Measurements from ENCODE around the gene CRLF1. TPM values are rescaled to one million over a fixed set of nuclear protein-coding genes. Genes with fewer than 3 reads are reported as not detected.
A peak's percentile ranks its signal among the peaks of the same experiment; 100 is the strongest.

The CRLF1 gene
- total RNA-seq, 6 experiments from 2014 or later = 0.27 to 2.9 (median 1.2) TPM; not detected in 3

GRCh38 chr19:18588611-18589379, 17.8 kb downstream of the CRLF1 start, which contains the start of gene REX1BD:
REX1BD (plus strand) TSS chr19:18588798; CDS start chr19:18588802, 4 bp downstream.
- ATAC-seq = peak; percentile 84 to 91 (median 87)
- TF ChIP-seq POLR2A (IDR thresholded peaks at IDR 0.05) (peak; percentile 61), CTCF (IDR thresholded peaks at IDR 0.05) (peak; percentile 88 to 95 (median 90))
- peak within 1 kb of the TSS; percentile 52 to 78 (median 65) for H3K27ac ChIP-seq
- H3K4me1 ChIP-seq = peaks cover 0 to 8% (median 4%) of the 10 kb centered on the region in 4 donors
- peak; percentile 83 to 87 (median 87) for DNase-seq
- 2% methylated on average over 11 of the region's 72 CpGs for WGBS (ENCODE audit: insufficient coverage, low coverage, low lambda C conversion rate, missing lambda C conversion rate)
- no peaks in the 10 kb centered on the region for H3K9me3 ChIP-seq
- peaks cover 0 to 9% (median 2%) of the 10 kb centered on the region in 4 donors for H3K36me3 ChIP-seq
- H3K4me3 ChIP-seq = peak within 1 kb of the TSS; percentile 77 to 92 (median 86)
- intact Hi-C loops (cut with DNase I) = no loop called here
- H3K27me3 ChIP-seq = no peaks in the 10 kb centered on the region

GRCh38 chr19:18587962-18588610, 18.5 kb downstream of the CRLF1 start:
- no peaks in the 10 kb centered on the region for H3K27me3 ChIP-seq
- 35% methylated on average over 9 of the region's 16 CpGs for WGBS (ENCODE audit: insufficient coverage, low coverage, low lambda C conversion rate, missing lambda C conversion rate)
- no peak for ATAC-seq
- no peak for DNase-seq
- TF ChIP-seq POLR2A (IDR thresholded peaks at IDR 0.05) (no peak), CTCF (IDR thresholded peaks at IDR 0.05) (no peak)
- H3K36me3 ChIP-seq = peaks cover 0 to 9% (median 2%) of the 10 kb centered on the region in 4 donors
- intact Hi-C loops (cut with DNase I) = no loop called here
- no peaks in the 10 kb centered on the region for H3K9me3 ChIP-seq
- peaks cover 0 to 8% (median 4%) of the 10 kb centered on the region in 4 donors for H3K4me1 ChIP-seq
- peak overlapping the region; percentile 52 to 78 (median 65) for H3K27ac ChIP-seq
- peak overlapping the region; percentile 77 to 92 (median 86) for H3K4me3 ChIP-seq

- no peak overlapping the region for H3K27ac ChIP-seq
- DNase-seq (no peak), ATAC-seq (no peak)
- TF ChIP-seq POLR2A (IDR thresholded peaks at IDR 0.05) (no peak), CTCF (IDR thresholded peaks at IDR 0.05) (no peak)
- H3K36me3 ChIP-seq = peaks cover 0 to 9% (median 2%) of the 10 kb centered on the region in 4 donors
- peaks cover 0 to 8% (median 4%) of the 10 kb centered on the region in 4 donors for H3K4me1 ChIP-seq
- 87% methylated on average over 7 of the region's 12 CpGs for WGBS (ENCODE audit: insufficient coverage, low coverage, low lambda C conversion rate, missing lambda C conversion rate)
- H3K4me3 ChIP-seq = no peak overlapping the region
- H3K9me3 ChIP-seq = no peaks in the 10 kb centered on the region
- no peaks in the 10 kb centered on the region for H3K27me3 ChIP-seq
- intact Hi-C loops (cut with DNase I) = no loop called here
Observed at GRCh38 chr19:18587561-18587960, 19.0 kb downstream of the CRLF1 start.

GRCh38 chr19:18586306-18586705, 20.3 kb downstream of the CRLF1 start:
- DNase-seq (no peak), ATAC-seq (no peak)
- H3K9me3 ChIP-seq = no peaks in the 10 kb centered on the region
- peaks cover 0 to 8% (median 4%) of the 10 kb centered on the region in 4 donors for H3K4me1 ChIP-seq
- H3K27ac ChIP-seq = no peak overlapping the region
- TF ChIP-seq POLR2A (IDR thresholded peaks at IDR 0.05) (no peak), CTCF (IDR thresholded peaks at IDR 0.05) (no peak)
- no peak overlapping the region for H3K4me3 ChIP-seq
- intact Hi-C loops (cut with DNase I) = no loop called here
- H3K27me3 ChIP-seq = no peaks in the 10 kb centered on the region
- H3K36me3 ChIP-seq = peaks cover 0 to 9% (median 2%) of the 10 kb centered on the region in 4 donors
- WGBS (ENCODE audit: insufficient coverage, low coverage, low lambda C conversion rate, missing lambda C conversion rate) = 0% methylated on average over 1 of the region's 2 CpGs
